Ascending aorta (tissue), 2 donors: Measurements from ENCODE around the gene RPP38. TPM values are rescaled to one million over a fixed set of nuclear protein-coding genes. Genes with fewer than 3 reads are reported as not detected.
A peak's percentile ranks its signal among the peaks of the same experiment; 100 is the strongest.

ENCODE experiments used
- DNase-seq, 2 donors: peaks; one replicate each; pipeline ENCODE4 v3.0.0-alpha.2; 2019; ENCODE audit warnings: low spot score in 2 of 2
- H3K27ac ChIP-seq, 2 donors: fragments of 200-600 bp; sonication (generic); one replicate each; pipeline ENCODE4 v1.5.1; 2016 to 2017; ENCODE audit warnings: mild to moderate bottlenecking in 1 of 2
- H3K27me3 ChIP-seq: fragments of 200-600 bp; sonication (generic); one replicate; pipeline ENCODE4 v1.5.1; 2017
- H3K36me3 ChIP-seq, 2 donors: fragments of 200-600 bp; sonication (generic); one replicate each; pipeline ENCODE4 v1.5.1; 2016
- H3K4me1 ChIP-seq, 2 donors: fragments of 200-600 bp; sonication (generic); one replicate each; pipeline ENCODE4 v1.5.1; 2016 to 2017; ENCODE audit warnings: mild to moderate bottlenecking in 1 of 2
- H3K4me3 ChIP-seq, 2 donors: fragments of 200-600 bp; sonication (generic); one replicate each; pipeline ENCODE4 v1.5.1; 2016 to 2017; ENCODE audit warnings: mild to moderate bottlenecking in 1 of 2
- H3K9me3 ChIP-seq, 2 donors: fragments of 200-600 bp; sonication (generic); one replicate each; pipeline ENCODE4 v1.5.1; 2016
- intact Hi-C: fragments of 100-400 bp; cut with DNase I; formaldehyde crosslinking; loops from one replicate; pipeline ENCODE4 v1.15.1; 2023
- total RNA-seq: library from RNA; depleted of rRNA; stranded (reverse); fragments of >200 nt; gene quantifications from one replicate; pipeline ENCODE4 v1.1.0, GENCODE V29; 2016
- TF ChIP-seq, protein P1 (sequence below), 3 experiments: fragments of 200-600 bp in 2 of 3; fragments of 450-650 bp in 1 of 3; sonication (generic) in 2 of 3; IDR thresholded peaks; one replicate each; pipeline ENCODE4 v1.5.1; 2016 to 2019; ENCODE audit warnings: antibody characterized with exemption in 3 of 3, mild to moderate bottlenecking in 1 of 3, moderate library complexity in 1 of 3

The RPP38 gene
- total RNA-seq, 1 donor from 2014 or later, result not detected

DNA sequence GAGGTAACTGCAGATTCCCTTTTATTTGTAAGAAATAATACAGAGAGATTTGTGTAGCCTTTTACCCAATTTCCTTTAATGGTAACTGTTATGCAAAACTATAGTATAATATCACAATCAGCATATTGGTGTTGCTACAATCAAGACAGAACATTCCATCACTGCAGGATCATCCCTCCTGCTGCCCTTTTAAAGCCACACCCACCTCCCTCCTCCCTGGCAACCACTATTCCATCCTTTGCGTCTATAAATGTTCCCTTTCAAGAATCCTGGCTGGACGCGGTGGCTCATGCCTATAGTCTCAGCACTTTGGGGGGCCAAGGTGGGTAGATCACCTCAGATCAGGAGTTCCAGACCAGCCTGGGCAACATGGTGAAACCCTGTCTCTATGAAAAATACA, 21.7 kb upstream of the RPP38 start:
- H3K4me1 ChIP-seq, result no peaks in the 10 kb centered on the region
- H3K9me3 ChIP-seq, result no peaks in the 10 kb centered on the region
- no peak for DNase-seq
- H3K4me3 ChIP-seq, result no peak overlapping the region
- intact Hi-C loops, result no loop called here
- TF ChIP-seq, protein P1, sequence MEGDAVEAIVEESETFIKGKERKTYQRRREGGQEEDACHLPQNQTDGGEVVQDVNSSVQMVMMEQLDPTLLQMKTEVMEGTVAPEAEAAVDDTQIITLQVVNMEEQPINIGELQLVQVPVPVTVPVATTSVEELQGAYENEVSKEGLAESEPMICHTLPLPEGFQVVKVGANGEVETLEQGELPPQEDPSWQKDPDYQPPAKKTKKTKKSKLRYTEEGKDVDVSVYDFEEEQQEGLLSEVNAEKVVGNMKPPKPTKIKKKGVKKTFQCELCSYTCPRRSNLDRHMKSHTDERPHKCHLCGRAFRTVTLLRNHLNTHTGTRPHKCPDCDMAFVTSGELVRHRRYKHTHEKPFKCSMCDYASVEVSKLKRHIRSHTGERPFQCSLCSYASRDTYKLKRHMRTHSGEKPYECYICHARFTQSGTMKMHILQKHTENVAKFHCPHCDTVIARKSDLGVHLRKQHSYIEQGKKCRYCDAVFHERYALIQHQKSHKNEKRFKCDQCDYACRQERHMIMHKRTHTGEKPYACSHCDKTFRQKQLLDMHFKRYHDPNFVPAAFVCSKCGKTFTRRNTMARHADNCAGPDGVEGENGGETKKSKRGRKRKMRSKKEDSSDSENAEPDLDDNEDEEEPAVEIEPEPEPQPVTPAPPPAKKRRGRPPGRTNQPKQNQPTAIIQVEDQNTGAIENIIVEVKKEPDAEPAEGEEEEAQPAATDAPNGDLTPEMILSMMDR (IDR thresholded peaks at IDR 0.05), result no peak
- H3K27me3 ChIP-seq, result no peaks in the 10 kb centered on the region
- no peaks in the 10 kb centered on the region for H3K36me3 ChIP-seq
- no peak overlapping the region for H3K27ac ChIP-seq

DNA sequence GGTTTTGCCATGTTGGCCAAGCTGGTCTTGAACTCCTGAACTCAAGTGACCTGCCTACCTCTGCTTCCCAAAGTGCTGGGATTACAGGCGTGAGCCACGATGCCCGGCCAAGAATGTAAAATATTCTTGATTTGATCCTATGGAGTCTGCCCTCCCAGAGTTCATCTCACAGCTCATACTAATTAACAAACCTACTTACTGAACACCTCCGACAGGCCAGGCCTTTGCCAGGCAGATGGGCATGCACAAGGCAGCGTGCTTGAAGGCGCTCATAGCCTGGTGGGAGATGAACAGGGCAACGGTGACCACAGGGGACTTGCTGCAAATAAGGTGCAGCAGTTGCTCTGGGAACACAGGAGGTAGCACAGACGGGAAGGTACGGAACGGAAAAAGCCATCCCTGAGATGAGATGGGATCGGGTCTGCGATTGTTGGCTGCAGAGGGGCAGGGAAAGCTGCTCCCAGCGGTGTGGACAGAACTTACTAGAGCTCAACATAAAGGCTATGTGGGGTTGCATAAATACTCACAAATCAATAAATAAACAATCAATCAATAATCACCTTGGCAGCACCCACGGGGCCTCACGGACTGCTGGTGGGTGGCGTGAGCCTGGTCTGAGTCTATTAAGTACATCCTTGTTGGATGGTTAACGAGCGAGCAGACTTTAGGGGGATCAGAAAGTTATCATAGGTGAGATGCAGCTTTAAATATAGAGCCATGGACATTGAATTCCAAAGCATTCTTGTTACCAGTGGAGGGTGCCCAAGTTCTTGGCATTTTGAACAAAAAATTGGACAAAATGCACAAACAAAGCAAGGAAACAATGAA, 13.3 kb upstream of the RPP38 start:
- H3K4me3 ChIP-seq, result peak overlapping the region; percentile 43 to 61
- TF ChIP-seq, protein P1 (IDR thresholded peaks at IDR 0.05), result no peak
- no peaks in the 10 kb centered on the region for H3K36me3 ChIP-seq
- intact Hi-C loops, result no loop called here
- H3K4me1 ChIP-seq, result peaks cover 3 to 8% of the 10 kb centered on the region in 2 donors
- H3K27me3 ChIP-seq, result no peaks in the 10 kb centered on the region
- no peak for DNase-seq
- H3K9me3 ChIP-seq, result no peaks in the 10 kb centered on the region
- peak overlapping the region; percentile 13 to 27 for H3K27ac ChIP-seq

DNA sequence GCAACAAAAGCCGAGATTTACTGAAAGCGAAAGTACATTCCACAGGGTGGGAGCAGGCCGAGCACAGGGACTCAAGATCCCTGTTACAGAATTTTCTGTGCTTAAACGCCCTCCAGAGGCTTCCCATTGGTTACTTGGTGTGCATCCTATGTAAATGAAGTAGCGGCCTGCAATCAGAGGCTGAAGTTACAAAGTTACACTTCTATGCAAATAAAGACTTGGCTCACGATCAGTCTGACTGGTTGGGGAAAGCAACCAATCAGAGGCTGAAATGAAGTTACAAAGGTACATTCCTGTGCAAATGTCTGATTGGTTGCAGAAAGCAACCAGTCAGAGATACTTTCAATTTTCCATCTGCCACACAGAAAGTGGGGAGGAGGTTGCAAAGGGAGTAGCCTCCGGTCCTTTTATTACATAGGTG, 12.6 kb upstream of the RPP38 start:
- Histone ChIP-seq H3K36me3 (no peaks in the 10 kb centered on the region), H3K9me3 (no peaks in the 10 kb centered on the region), H3K4me1 (peaks cover 3 to 11% of the 10 kb centered on the region in 2 donors), H3K4me3 (peak overlapping the region; percentile 43 to 61), H3K27me3 (no peaks in the 10 kb centered on the region), H3K27ac (peak overlapping the region; percentile 13 to 27)
- intact Hi-C loops, result no loop called here
- DNase-seq, result peak in 1 of 2 donors; percentile 75
- TF ChIP-seq, protein P1 (IDR thresholded peaks at IDR 0.05), result peak in 1 of 3 experiments; percentile 16

DNA sequence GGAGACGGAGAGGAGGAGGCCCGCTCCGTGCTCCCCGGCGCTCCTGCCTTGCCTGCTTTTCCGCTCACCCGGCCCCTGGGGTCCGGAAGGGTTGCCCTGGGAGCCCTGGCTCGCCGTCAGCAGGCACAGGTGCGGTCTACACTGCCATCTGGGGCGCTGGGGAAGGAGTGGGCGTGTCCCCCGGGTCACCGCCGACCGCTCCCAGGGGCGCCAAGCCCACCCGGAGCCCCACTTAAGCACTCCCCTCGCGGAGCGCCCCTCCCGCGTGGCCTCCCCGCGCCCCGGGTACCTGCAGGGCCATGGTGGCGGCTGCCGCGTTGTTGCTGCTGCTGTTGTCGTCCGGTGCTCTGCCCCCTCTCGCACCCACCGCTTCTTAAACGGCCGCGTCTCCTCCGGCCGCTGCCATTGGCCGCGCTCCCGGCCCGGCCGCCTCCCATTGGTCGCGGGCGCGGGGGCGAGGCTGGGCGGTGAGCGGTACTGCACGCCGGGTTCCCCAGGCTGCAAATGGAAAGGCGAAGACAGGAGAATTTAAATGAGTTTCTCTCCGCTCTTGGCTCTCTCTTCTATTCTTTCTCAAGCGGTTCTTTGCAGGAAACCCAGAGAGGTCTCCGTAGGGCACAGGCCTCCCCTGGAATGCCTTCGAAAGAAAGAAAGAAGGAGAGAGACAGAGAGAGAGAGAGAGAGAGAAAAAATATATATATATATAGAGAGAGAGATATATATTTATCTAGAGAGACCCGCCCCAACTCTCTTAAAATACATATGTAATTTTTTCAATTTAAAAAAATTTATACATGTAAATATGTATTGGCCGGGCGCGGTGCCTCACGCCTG, 8.5 kb upstream of the RPP38 start, which contains the start of gene ACBD7:
Gene ACBD7 (minus strand): TSS at position 349 of the 834 bp plus-strand sequence. CDS start 48 bp downstream, at position 301.
- Histone ChIP-seq H3K9me3 (no peaks in the 10 kb centered on the region), H3K27ac (no peak within 1 kb of the TSS), H3K4me1 (peaks cover 3 to 11% of the 10 kb centered on the region in 2 donors), H3K36me3 (no peaks in the 10 kb centered on the region), H3K27me3 (no peaks in the 10 kb centered on the region), H3K4me3 (peak within 1 kb of the TSS; percentile 53 to 68)
- intact Hi-C loops, result loop anchor here (1.0 kb wide), 1 partner anchor 9 kb away; the partner anchor contains the start of gene RPP38
- TF ChIP-seq, protein P1 (IDR thresholded peaks at IDR 0.05), result peak; percentile 37 to 63 (median 47)
- peak in 1 of 2 donors; percentile 89 for DNase-seq

DNA sequence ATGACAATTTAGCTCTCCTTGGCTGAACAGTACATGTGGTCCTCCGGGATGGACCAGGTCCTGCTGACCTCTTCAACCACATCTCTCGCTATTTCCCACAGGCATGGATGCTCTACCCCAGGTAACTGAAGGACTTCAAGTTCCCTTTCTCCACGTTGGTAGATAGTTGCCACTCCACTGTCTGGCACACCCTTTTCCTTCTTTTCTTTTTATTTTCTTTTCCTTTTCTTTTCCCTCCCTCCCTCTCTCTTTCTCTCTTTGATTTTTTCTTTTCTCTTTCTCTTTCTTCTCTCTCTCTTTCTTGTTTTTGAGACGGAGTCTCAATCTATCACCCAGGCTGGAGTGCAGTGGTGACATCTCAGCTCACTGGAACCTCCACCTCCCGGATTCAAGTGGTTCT, 5.7 kb upstream of the RPP38 start:
- H3K4me1 ChIP-seq, result peaks cover 3 to 10% of the 10 kb centered on the region in 2 donors
- no peak overlapping the region for H3K4me3 ChIP-seq
- no peak overlapping the region for H3K27ac ChIP-seq
- TF ChIP-seq, protein P1 (IDR thresholded peaks at IDR 0.05), result no peak
- no peaks in the 10 kb centered on the region for H3K9me3 ChIP-seq
- DNase-seq, result no peak
- no peaks in the 10 kb centered on the region for H3K36me3 ChIP-seq
- H3K27me3 ChIP-seq, result no peaks in the 10 kb centered on the region
- intact Hi-C loops, result no loop called here
